GM12878 (cell line): ENCODE data around the gene PEMT. TPM values are rescaled to one million over a fixed set of nuclear protein-coding genes. Genes with fewer than 3 reads are reported as not detected.

Source experiments
- ATAC-seq: fragments of 200-7000 bp; cut with Tn5 transposase; 3 replicates; pipeline ENCODE4 v1.9.1; 2020; ENCODE audit warnings: mild to moderate bottlenecking, moderate library complexity
- BruUV-seq: library from RNA; stranded (reverse); fragments of 400-500 nt; replicated peaks from 2 replicates; lab custom pipeline; 2021; lab: Mats Ljungman, UMichigan
- CTCF ChIA-PET: fragments of 300-600 bp; sonication (Branson Sonifier 250); formaldehyde crosslinking; extraction: SDS; loops from one replicate; lab custom pipeline; 2021; ENCODE audit warnings: inconsistent platforms; lab: Yijun Ruan, JAX
- POLR2A ChIA-PET: fragments of 350-600 bp; formaldehyde crosslinking; extraction: SDS; loops from one replicate; lab custom pipeline; 2021; ENCODE audit warnings: inconsistent platforms; lab: Charles Lee
- RAD21 ChIA-PET: fragments of 300-600 bp; sonication (Branson Sonifier 250); formaldehyde crosslinking; loops from one replicate; lab custom pipeline; 2023; ENCODE audit warnings: antibody characterized with exemption; ENCODE audit not compliant: unreplicated experiment; lab: Charles Lee
- SMC1A ChIA-PET: fragments of 300-600 bp; sonication (Branson Sonifier 250); formaldehyde crosslinking; loops from one replicate; lab custom pipeline; 2023; ENCODE audit not compliant: unreplicated experiment, uncharacterized antibody; lab: Charles Lee
- DNase-seq: peaks from one replicate; pipeline ENCODE4 v3.0.0-alpha.2; 2011; ENCODE audit warnings: low read depth, low spot score
- FAIRE-seq: peaks from 3 replicates; lab custom pipeline; 2011; peaks lifted over from hg19 to GRCh38; lab: Jason Lieb, UNC
- H2AFZ ChIP-seq: 2 replicates; pipeline ENCODE4 v1.6.0; 2011; ENCODE audit warnings: low read depth, low read length, control low read depth; ENCODE audit not compliant: control insufficient read depth
- H3K27ac ChIP-seq: 2 replicates; pipeline ENCODE4 v1.5.1; 2011; ENCODE audit warnings: control low read depth; ENCODE audit not compliant: control insufficient read depth, insufficient read depth
- H3K27me3 ChIP-seq, 2 experiments: replicated peaks in 1 of 2; 2 replicates each; pipeline versions ENCODE4 v1.6.0 to v1.6.1; 2011; ENCODE audit warnings: low read length in 1 of 2; ENCODE audit not compliant: control insufficient read depth in 2 of 2, insufficient read depth in 2 of 2
- H3K36me3 ChIP-seq, 2 experiments: 2 replicates each; pipeline ENCODE4 v1.5.1; 2011; ENCODE audit warnings: low read length in 1 of 2; ENCODE audit not compliant: control insufficient read depth in 2 of 2, insufficient read depth in 2 of 2
- H3K4me1 ChIP-seq: 2 replicates; pipeline ENCODE4 v1.6.1; 2011; ENCODE audit warnings: mild to moderate bottlenecking, low read length, moderate library complexity, mixed read lengths; ENCODE audit not compliant: control insufficient read depth, insufficient read depth
- H3K4me2 ChIP-seq: 2 replicates; pipeline ENCODE4 v1.6.0; 2011; ENCODE audit warnings: control low read depth; ENCODE audit not compliant: control insufficient read depth, insufficient read depth
- H3K4me3 ChIP-seq: fragments of 200-600 bp; sonication (generic); 2 replicates; pipeline ENCODE4 v1.5.1; 2016
- H3K79me2 ChIP-seq: 2 replicates; pipeline ENCODE4 v1.6.0; 2011; ENCODE audit warnings: low read length; ENCODE audit not compliant: control insufficient read depth, insufficient read depth
- H3K9ac ChIP-seq: 2 replicates; pipeline ENCODE4 v1.8.0; 2011; ENCODE audit warnings: low read length, control low read depth, mixed read lengths; ENCODE audit not compliant: control insufficient read depth, insufficient read depth
- H3K9me3 ChIP-seq: replicated peaks from 3 replicates; pipeline ENCODE4 v1.5.1; 2011; ENCODE audit warnings: mild to moderate bottlenecking, low read length; ENCODE audit not compliant: control insufficient read depth, insufficient read depth
- H4K20me1 ChIP-seq: 2 replicates; pipeline ENCODE4 v1.6.0; 2011; ENCODE audit not compliant: control insufficient read depth, insufficient read depth
- ATF7 ChIP-seq: fragments of 450-650 bp; IDR thresholded peaks from 2 replicates; pipeline ENCODE4 v1.6.1; 2016; ENCODE audit warnings: low read depth, mild to moderate bottlenecking
- EED ChIP-seq: sonication (generic); IDR thresholded peaks from 2 replicates; pipeline ENCODE4 v1.6.1; 2016; ENCODE audit warnings: antibody characterized with exemption, low read depth
- ESRRA ChIP-seq: IDR thresholded peaks from 2 replicates; pipeline ENCODE4 v1.6.1; 2012; ENCODE audit warnings: mild to moderate bottlenecking, low read length, improper control_type of control experiment
- SMARCA5 ChIP-seq: fragments of 450-650 bp; IDR thresholded peaks from 2 replicates; pipeline ENCODE4 v1.6.1; 2017; ENCODE audit warnings: mild to moderate bottlenecking
- TCF3 ChIP-seq: IDR thresholded peaks from 2 replicates; pipeline ENCODE4 v1.6.1; 2012; ENCODE audit warnings: low read depth, mild to moderate bottlenecking, low read length, borderline replicate concordance; ENCODE audit not compliant: insufficient read depth
- ZZZ3 ChIP-seq: IDR thresholded peaks from 2 replicates; pipeline ENCODE4 v1.6.1; 2011; ENCODE audit warnings: low read depth; ENCODE audit not compliant: control insufficient read depth, insufficient read length
- WGBS: methylation state at CpG from one replicate; pipeline ENCODE4 v1.1.6; 2016; ENCODE audit warnings: low lambda C conversion rate; ENCODE audit not compliant: insufficient replicate concordance, insufficient coverage; ENCODE audit errors: missing lambda C conversion rate; 5-methylcytosine and 5-hydroxymethylcytosine counted together
- in situ Hi-C: fragments of 300-500 bp; cut with MboI; formaldehyde crosslinking; loops from 9 replicates; pipeline ENCODE4 v1.14.3; 2018; ENCODE audit warnings: mixed read lengths
- intact Hi-C: fragments of 100-400 bp; cut with micrococcal nuclease; formaldehyde crosslinking; loops from one replicate; pipeline ENCODE4 v1.14.2; 2022; ENCODE audit not compliant: unreplicated experiment
- polyA plus RNA-seq, 11 experiments: library from polyadenylated mRNA; depleted of rRNA in 4 of 11; unstranded in 6 of 11; stranded (reverse) in 5 of 11; fragments of >200 nt; fragmentation: Nextera tagmentation in 4 of 11; fragmentation: Illumina TruSeq in 1 of 11; extraction: Ambion mirVana in 4 of 11; extraction: Trizol in 1 of 11; gene quantifications; 1 replicate in 1 of 11; 2 replicates in 10 of 11; pipeline versions ENCODE4 v1.2.1 to v1.2.3, GENCODE V29; 2011 to 2016; ENCODE audit warnings: inconsistent platforms in 2 of 11, missing spikeins in 2 of 11, low read depth in 1 of 11
- total RNA-seq, 4 experiments: library from RNA; depleted of rRNA in 3 of 4; stranded (reverse); fragments of >200 nt in 3 of 4; fragmentation: Illumina TruSeq in 1 of 4; extraction: Trizol in 1 of 4; gene quantifications; 2 replicates each; pipeline versions ENCODE4 v1.2.1 to v1.2.3, GENCODE V29; 2013 to 2021
- TF ChIP-seq, protein P1 (sequence below): IDR thresholded peaks from 2 replicates; pipeline ENCODE4 v1.6.1; 2012; ENCODE audit warnings: improper control_type of control experiment, low read depth, low read length; ENCODE audit not compliant: insufficient replicate concordance

Gene PEMT
- total and polyA plus RNA-seq, 10 of the 15 experiments (the other 5 are each of a cell fraction or from before 2014, with no cell fraction given): 2.8 to 44.7 (median 25.4) TPM

DNA sequence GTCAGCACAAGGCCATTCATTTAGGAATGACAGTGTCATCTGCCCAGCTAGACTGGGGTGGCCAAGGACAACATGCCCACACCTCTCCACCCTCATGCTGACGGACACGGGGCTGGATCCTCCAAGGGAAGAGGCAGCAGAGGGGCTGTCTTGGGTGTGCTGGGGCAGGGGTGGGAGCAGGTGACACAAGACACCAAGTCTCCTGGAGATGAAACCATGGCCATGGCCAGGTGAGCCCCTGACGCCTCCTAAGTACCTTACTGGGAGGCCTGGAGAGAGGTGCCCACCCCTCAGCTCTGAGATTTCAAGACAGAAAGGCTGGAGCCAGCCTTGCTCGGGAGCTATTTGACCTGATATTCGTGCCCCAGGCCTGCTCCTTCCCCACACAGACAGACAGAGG lies 86.4 kb downstream of the PEMT start:
- FAIRE-seq (no peak), ATAC-seq (no peak), DNase-seq (no peak)
- intact Hi-C loops: no loop called here
- WGBS: 43% methylated on average over 5 of the region's 5 CpGs
- Histone ChIP-seq H3K79me2 (no peaks in the 10 kb centered on the region), H2AFZ (no peak overlapping the region), H3K4me3 (no peak overlapping the region), H3K27ac (no peak overlapping the region), H4K20me1 (no peaks in the 10 kb centered on the region), H3K9ac (no peak overlapping the region), H3K4me2 (no peak overlapping the region), H3K27me3 (no peaks in the 10 kb centered on the region; a peak in 1 of 4 replicates), H3K36me3 (no peaks in the 10 kb centered on the region), H3K9me3 (no peaks in the 10 kb centered on the region), H3K4me1 (no peaks in the 10 kb centered on the region)
- no peak for TF ChIP-seq ESRRA
- ChIA-PET CTCF (no interaction called here), POLR2A (no interaction called here), SMC1A (no interaction called here), RAD21 (no interaction called here)
- BruUV-seq: no TSS peak
- in situ Hi-C loops: no loop called here

DNA sequence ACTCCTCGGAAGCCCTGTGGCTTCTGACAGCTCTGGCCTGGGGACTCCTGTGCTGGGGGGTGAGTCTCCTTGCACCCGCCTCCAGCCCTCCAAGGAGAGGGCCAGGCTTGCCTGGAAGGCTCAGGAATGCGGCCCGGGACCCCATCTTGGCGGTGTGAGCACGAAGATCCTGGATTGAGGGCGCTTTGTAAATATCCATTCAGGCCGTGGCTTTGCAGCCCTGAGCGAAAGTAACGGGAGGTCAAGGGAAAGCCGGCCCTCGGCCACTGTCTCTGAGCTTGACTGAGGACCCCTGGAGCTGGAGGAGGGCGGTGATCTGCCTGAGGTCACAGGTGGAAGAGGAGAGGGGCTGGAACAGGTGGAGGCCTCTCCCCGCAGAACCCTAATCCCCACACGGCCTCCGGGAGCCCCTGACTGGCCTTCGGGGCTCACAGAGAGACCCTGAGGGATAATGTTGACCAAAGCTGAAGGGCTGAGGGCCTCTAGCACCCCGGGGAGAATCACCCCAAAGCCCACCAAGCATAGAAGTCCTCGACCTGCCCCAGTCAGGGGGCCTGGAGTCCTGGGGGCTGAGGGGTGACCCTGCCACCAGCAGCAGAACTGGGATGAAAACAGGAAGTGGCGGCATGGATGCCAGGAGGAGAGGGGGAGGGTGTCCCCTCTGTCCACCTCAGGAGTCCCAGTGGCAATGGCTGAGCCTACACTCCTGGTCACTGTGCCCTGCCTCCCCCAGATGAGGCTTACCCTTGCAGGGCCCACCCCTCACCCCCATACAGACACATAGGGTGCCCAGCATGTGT lies 87.0 kb downstream of the PEMT start:
- CTCF ChIA-PET: no interaction called here
- H3K27me3 ChIP-seq: no peaks in the 10 kb centered on the region; a peak in 1 of 4 replicates
- SMC1A ChIA-PET: no interaction called here
- H3K36me3 ChIP-seq: no peaks in the 10 kb centered on the region
- H3K9ac ChIP-seq: no peak overlapping the region
- BruUV-seq: no TSS peak
- POLR2A ChIA-PET: no interaction called here
- H3K79me2 ChIP-seq: no peaks in the 10 kb centered on the region
- H3K9me3 ChIP-seq: no peaks in the 10 kb centered on the region
- WGBS: 45% methylated on average over 20 of the region's 20 CpGs
- FAIRE-seq (no peak), ATAC-seq (no peak), DNase-seq (no peak)
- no peaks in the 10 kb centered on the region for H4K20me1 ChIP-seq
- intact Hi-C loops (no loop called here), in situ Hi-C loops (no loop called here)
- RAD21 ChIA-PET: no interaction called here
- H3K4me2 ChIP-seq: no peak overlapping the region
- no peak overlapping the region for H2AFZ ChIP-seq
- no peak overlapping the region for H3K27ac ChIP-seq
- no peaks in the 10 kb centered on the region for H3K4me1 ChIP-seq
- H3K4me3 ChIP-seq: no peak overlapping the region
- no peak for TF ChIP-seq ATF7
- TF ChIP-seq EED: no peak
- TF ChIP-seq, protein P1, sequence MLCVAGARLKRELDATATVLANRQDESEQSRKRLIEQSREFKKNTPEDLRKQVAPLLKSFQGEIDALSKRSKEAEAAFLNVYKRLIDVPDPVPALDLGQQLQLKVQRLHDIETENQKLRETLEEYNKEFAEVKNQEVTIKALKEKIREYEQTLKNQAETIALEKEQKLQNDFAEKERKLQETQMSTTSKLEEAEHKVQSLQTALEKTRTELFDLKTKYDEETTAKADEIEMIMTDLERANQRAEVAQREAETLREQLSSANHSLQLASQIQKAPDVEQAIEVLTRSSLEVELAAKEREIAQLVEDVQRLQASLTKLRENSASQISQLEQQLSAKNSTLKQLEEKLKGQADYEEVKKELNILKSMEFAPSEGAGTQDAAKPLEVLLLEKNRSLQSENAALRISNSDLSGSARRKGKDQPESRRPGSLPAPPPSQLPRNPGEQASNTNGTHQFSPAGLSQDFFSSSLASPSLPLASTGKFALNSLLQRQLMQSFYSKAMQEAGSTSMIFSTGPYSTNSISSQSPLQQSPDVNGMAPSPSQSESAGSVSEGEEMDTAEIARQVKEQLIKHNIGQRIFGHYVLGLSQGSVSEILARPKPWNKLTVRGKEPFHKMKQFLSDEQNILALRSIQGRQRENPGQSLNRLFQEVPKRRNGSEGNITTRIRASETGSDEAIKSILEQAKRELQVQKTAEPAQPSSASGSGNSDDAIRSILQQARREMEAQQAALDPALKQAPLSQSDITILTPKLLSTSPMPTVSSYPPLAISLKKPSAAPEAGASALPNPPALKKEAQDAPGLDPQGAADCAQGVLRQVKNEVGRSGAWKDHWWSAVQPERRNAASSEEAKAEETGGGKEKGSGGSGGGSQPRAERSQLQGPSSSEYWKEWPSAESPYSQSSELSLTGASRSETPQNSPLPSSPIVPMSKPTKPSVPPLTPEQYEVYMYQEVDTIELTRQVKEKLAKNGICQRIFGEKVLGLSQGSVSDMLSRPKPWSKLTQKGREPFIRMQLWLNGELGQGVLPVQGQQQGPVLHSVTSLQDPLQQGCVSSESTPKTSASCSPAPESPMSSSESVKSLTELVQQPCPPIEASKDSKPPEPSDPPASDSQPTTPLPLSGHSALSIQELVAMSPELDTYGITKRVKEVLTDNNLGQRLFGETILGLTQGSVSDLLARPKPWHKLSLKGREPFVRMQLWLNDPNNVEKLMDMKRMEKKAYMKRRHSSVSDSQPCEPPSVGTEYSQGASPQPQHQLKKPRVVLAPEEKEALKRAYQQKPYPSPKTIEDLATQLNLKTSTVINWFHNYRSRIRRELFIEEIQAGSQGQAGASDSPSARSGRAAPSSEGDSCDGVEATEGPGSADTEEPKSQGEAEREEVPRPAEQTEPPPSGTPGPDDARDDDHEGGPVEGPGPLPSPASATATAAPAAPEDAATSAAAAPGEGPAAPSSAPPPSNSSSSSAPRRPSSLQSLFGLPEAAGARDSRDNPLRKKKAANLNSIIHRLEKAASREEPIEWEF: no peak
- no peak for TF ChIP-seq SMARCA5
- TF ChIP-seq TCF3: no peak
- no peak for TF ChIP-seq ZZZ3
